Colonic mucosa (tissue), 4 donors: ENCODE data around the gene UGGT1. TPM values are rescaled to one million over a fixed set of nuclear protein-coding genes. Genes with fewer than 3 reads are reported as not detected.

Experiments
- DNase-seq: peaks from one replicate; pipeline ENCODE4 v3.0.0-alpha.2; 2020
- H3K27ac ChIP-seq: fragments of 200-600 bp; one replicate; pipeline ENCODE4 v1.8.0; 2021
- H3K27me3 ChIP-seq: fragments of 200-600 bp; one replicate; pipeline ENCODE4 v1.8.0; 2021
- H3K36me3 ChIP-seq: fragments of 200-600 bp; one replicate; pipeline ENCODE4 v1.8.0; 2021
- H3K4me1 ChIP-seq: fragments of 200-600 bp; one replicate; pipeline ENCODE4 v1.8.0; 2021; ENCODE audit warnings: mild to moderate bottlenecking
- H3K4me3 ChIP-seq: fragments of 200-600 bp; one replicate; pipeline ENCODE4 v1.8.0; 2021
- H3K9ac ChIP-seq, 2 donors: one replicate each; pipeline ENCODE4 v1.7.0; 2013; ENCODE audit warnings: control low read depth in 2 of 2, low read depth in 2 of 2, low read length in 2 of 2
- H3K9me3 ChIP-seq: fragments of 200-600 bp; one replicate; pipeline ENCODE4 v1.8.0; 2021
- intact Hi-C: fragments of 100-400 bp; cut with DNase I; formaldehyde crosslinking; loops from one replicate; pipeline ENCODE4 v1.14.1; 2022
- total RNA-seq, 2 donors: library from RNA; stranded (reverse); fragmentation: NEBNext Ultra II Directional in 1 of 2; extraction: Animal tissue kit (Norgen Biotek cat#: 25700) in 1 of 2; gene quantifications; one replicate each; pipeline ENCODE4 v1.2.1, GENCODE V29; 2021
- TF ChIP-seq, protein P1 (sequence below): fragments of 200-600 bp; IDR thresholded peaks from one replicate; pipeline ENCODE4 v1.8.0; 2022; ENCODE audit warnings: antibody characterized with exemption, mild to moderate bottlenecking
- donor health status: healthy.
- donor health status: DM: no; HTN: no; CAD: no.
- donor health status: DM: no; HTN: no; CAD: no.

Gene UGGT1
- total RNA-seq, 2 donors from 2014 or later = 41.7 to 56.0 TPM

DNA sequence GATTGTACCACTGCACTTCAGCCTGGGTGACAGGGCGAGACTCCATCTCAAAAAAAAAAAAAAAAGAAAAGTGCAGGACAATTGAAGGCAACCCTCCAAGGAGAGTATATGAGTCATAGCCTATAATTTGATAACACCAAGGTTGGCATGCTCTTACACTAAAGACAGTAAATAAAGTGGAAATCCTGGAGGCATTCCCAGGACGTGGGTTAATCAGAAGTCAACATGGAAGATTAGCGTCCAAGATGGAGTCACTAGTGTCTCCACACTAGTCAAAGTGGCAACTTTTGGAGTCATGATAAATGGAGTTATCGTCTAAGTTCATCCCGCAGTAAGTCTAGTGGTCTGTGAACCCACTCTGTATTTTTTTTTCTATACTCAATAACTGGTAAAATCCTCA lies 21.2 kb upstream of the UGGT1 start:
- TF ChIP-seq, protein P1, sequence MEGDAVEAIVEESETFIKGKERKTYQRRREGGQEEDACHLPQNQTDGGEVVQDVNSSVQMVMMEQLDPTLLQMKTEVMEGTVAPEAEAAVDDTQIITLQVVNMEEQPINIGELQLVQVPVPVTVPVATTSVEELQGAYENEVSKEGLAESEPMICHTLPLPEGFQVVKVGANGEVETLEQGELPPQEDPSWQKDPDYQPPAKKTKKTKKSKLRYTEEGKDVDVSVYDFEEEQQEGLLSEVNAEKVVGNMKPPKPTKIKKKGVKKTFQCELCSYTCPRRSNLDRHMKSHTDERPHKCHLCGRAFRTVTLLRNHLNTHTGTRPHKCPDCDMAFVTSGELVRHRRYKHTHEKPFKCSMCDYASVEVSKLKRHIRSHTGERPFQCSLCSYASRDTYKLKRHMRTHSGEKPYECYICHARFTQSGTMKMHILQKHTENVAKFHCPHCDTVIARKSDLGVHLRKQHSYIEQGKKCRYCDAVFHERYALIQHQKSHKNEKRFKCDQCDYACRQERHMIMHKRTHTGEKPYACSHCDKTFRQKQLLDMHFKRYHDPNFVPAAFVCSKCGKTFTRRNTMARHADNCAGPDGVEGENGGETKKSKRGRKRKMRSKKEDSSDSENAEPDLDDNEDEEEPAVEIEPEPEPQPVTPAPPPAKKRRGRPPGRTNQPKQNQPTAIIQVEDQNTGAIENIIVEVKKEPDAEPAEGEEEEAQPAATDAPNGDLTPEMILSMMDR = no peak
- no peak overlapping the region for H3K4me3 ChIP-seq
- peak; percentile 27 for DNase-seq

DNA sequence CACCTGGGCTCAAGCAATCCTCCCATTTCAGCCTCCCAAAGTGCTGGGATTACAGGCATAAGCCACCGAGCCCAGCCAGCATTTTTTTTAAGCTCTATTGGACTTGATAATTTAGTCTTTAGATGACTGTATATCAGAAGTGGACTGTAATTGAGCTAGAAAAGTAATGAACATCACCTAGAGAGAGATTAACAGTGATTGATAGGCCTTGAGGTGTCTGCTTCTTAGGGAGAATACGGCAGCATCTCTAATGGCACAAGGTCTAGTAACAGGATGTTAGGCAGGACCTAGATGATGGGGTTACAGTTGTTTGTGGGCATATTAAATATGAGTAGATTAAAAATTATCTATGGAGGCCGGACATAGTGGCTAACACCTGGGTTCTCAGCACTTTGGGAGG lies 17.7 kb upstream of the UGGT1 start:
- H3K4me1 ChIP-seq = no peaks in the 10 kb centered on the region
- H3K27ac ChIP-seq = no peak overlapping the region
- intact Hi-C loops = no loop called here
- DNase-seq = no peak
- TF ChIP-seq, protein P1 = no peak
- no peaks in the 10 kb centered on the region for H3K9me3 ChIP-seq
- no peaks in the 10 kb centered on the region for H3K36me3 ChIP-seq
- no peaks in the 10 kb centered on the region for H3K27me3 ChIP-seq
- no peak overlapping the region for H3K9ac ChIP-seq
- H3K4me3 ChIP-seq = no peak overlapping the region

More for the DNA sequence above, 21.2 kb upstream of the UGGT1 start:
- Histone ChIP-seq H3K27me3 (no peaks in the 10 kb centered on the region), H3K27ac (no peak overlapping the region), H3K36me3 (no peaks in the 10 kb centered on the region), H3K4me1 (no peaks in the 10 kb centered on the region), H3K9me3 (no peaks in the 10 kb centered on the region), H3K9ac (no peak overlapping the region)
- intact Hi-C loops = loop anchor here (10.0 kb wide), 1 partner anchor 165 kb away; no protein-coding TSS in a partner anchor

GRCh38 chr2:128076461-128077106 lies 14.4 kb upstream of the UGGT1 start:
- no peaks in the 10 kb centered on the region for H3K36me3 ChIP-seq
- intact Hi-C loops = no loop called here
- no peaks in the 10 kb centered on the region for H3K9me3 ChIP-seq
- H3K27ac ChIP-seq = no peak overlapping the region
- H3K27me3 ChIP-seq = no peaks in the 10 kb centered on the region
- no peak overlapping the region for H3K9ac ChIP-seq
- no peak for DNase-seq
- TF ChIP-seq, protein P1 = no peak
- H3K4me1 ChIP-seq = no peaks in the 10 kb centered on the region
- H3K4me3 ChIP-seq = no peak overlapping the region

- no peaks in the 10 kb centered on the region for H3K9me3 ChIP-seq
- intact Hi-C loops = loop anchor here (5.0 kb wide), 1 partner anchor 52 kb away; no protein-coding TSS in a partner anchor
- no peaks in the 10 kb centered on the region for H3K27me3 ChIP-seq
- no peaks in the 10 kb centered on the region for H3K36me3 ChIP-seq
- TF ChIP-seq, protein P1 = no peak
- H3K9ac ChIP-seq = no peak overlapping the region
- no peaks in the 10 kb centered on the region for H3K4me1 ChIP-seq
- DNase-seq = no peak
- no peak overlapping the region for H3K4me3 ChIP-seq
- no peak overlapping the region for H3K27ac ChIP-seq
Observed at GRCh38 chr2:128084757-128085156, 6.2 kb upstream of the UGGT1 start.

DNA sequence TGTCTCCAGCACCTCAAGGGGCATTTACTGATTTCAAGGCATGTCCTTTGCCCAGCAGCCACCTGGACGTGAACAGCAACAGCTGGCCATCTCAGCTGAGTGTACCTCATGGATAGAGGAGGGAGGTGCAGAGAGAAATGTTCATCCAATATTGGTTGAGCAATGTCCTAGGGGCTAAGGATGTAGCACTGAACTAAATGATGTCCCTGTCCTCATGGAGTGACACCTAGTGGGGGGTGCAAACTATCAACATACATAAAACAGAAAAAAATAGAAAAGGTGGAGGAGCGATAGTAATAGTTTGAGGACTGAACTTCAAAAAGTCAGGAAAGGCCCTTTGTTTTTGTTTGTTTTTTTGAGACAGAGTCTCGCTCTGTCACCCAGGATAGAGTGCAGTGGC lies 4.8 kb upstream of the UGGT1 start:
- intact Hi-C loops = loop anchor here (5.0 kb wide), 1 partner anchor 54 kb away; no protein-coding TSS in a partner anchor
- H3K9me3 ChIP-seq = no peaks in the 10 kb centered on the region

More for the DNA sequence above, 4.8 kb upstream of the UGGT1 start:
- DNase-seq = no peak
- Histone ChIP-seq H3K4me1 (no peaks in the 10 kb centered on the region), H3K36me3 (no peaks in the 10 kb centered on the region), H3K27me3 (no peaks in the 10 kb centered on the region), H3K27ac (no peak overlapping the region), H3K4me3 (no peak overlapping the region), H3K9ac (no peak overlapping the region)
- TF ChIP-seq, protein P1 = no peak
